HepG2 (cell line): ENCODE measurements around the gene COPS3. TPM values are rescaled to one million over a fixed set of nuclear protein-coding genes. Genes with fewer than 3 reads are reported as not detected.

Source experiments
- AFF4 ChIP-seq: sonication (generic); formaldehyde crosslinking; IDR thresholded peaks from 2 replicates; pipeline ENCODE4 v1.4.0; 2020; ENCODE audit warnings: missing genetic modification reagents
- HIVEP1 ChIP-seq: sonication (generic); formaldehyde crosslinking; IDR thresholded peaks from 2 replicates; pipeline ENCODE4 v1.4.0; 2020; ENCODE audit warnings: mild to moderate bottlenecking, missing genetic modification reagents
- IKZF4 ChIP-seq: sonication (generic); formaldehyde crosslinking; IDR thresholded peaks from 2 replicates; pipeline ENCODE4 v1.5.1; 2020; ENCODE audit warnings: borderline replicate concordance, mild to moderate bottlenecking, low read depth, missing genetic modification reagents; ENCODE audit errors: not compliant biosample characterization
- KIAA2018 ChIP-seq: sonication (generic); formaldehyde crosslinking; IDR thresholded peaks from 2 replicates; pipeline ENCODE4 v1.5.0; 2020; ENCODE audit warnings: mild to moderate bottlenecking, missing genetic modification reagents, borderline replicate concordance
- NCOA5 ChIP-seq: sonication (generic); formaldehyde crosslinking; IDR thresholded peaks from 2 replicates; pipeline ENCODE4 v1.4.0; 2020; ENCODE audit warnings: missing genetic modification reagents
- TCF7 ChIP-seq: sonication (generic); IDR thresholded peaks from 2 replicates; pipeline ENCODE4 v1.6.1; 2016; ENCODE audit warnings: antibody characterized with exemption, low read depth
- ZBTB7B ChIP-seq: sonication (generic); formaldehyde crosslinking; IDR thresholded peaks from 2 replicates; pipeline ENCODE4 v1.4.0; 2020; ENCODE audit warnings: missing genetic modification reagents
- ZFP82 ChIP-seq: sonication (generic); formaldehyde crosslinking; IDR thresholded peaks from 2 replicates; pipeline ENCODE4 v1.5.1; 2020; ENCODE audit warnings: mild to moderate bottlenecking, missing genetic modification reagents, borderline replicate concordance
- polyA plus RNA-seq, 8 experiments: library from polyadenylated mRNA; depleted of rRNA in 3 of 8; stranded (reverse) in 7 of 8; unstranded in 1 of 8; fragments of >200 nt; fragmentation: Illumina TruSeq in 4 of 8; extraction: Trizol in 4 of 8; gene quantifications; 2 replicates each; pipeline versions ENCODE4 v1.2.1 to v1.2.3, GENCODE V29; 2011 to 2016; ENCODE audit warnings: low read depth in 4 of 8, missing spikeins in 1 of 8, mixed read lengths in 1 of 8; ENCODE audit not compliant: insufficient read depth in 1 of 8
- total RNA-seq, 5 experiments: library from RNA; depleted of rRNA; stranded (reverse); fragments of >200 nt; fragmentation: Illumina TruSeq; extraction: Trizol; gene quantifications; 2 replicates each; pipeline ENCODE4 v1.2.3, GENCODE V29; 2016; ENCODE audit warnings: low read depth in 1 of 5
- TF ChIP-seq, protein P1 (sequence below): IDR thresholded peaks from 2 replicates; pipeline ENCODE4 v1.6.1; 2012; ENCODE audit warnings: low read length, improper control_type of control experiment

The COPS3 gene
- total and polyA plus RNA-seq, 2 of the 13 experiments (the other 11 are each of a cell fraction or from before 2014, with no cell fraction given) = 46.3 to 103 TPM

DNA sequence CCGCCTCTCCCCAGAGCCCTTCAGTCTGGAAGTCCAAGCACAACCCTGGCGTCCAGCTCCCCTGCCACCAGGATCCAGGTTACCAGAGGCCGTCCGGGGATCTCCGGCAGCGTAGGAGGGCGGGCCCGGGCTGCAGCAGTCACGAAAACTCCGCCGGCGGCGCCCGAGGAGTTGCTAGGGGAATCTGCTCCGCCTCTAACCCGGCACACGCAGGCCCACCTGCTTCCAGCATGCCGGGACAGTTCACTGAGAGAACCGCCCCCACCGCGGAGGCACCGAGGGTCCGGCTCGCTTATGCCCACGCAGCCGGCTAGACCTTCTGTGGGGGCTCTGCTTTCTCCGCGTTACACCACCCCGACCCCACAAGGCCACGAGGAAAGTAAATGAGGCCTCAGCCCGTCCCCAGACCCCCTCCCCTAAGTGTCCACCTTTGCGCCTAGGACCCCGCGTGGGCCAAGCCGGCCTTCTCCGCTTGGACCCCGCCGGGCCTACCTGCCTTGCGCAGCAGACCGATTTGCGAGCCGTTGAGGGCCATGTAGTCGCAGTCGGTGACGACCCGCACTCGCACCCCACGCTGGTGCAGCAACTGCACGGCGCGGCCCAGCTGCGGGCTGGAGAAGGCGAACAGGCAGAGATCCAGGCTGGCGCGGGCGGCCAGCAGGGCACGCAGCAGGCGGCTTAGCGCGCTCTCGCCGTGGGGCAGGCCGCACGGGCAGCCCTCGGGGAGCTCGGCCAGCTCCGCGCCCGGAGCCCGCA is 75.5 kb downstream of the COPS3 start (continued):
- TF ChIP-seq, protein P1, sequence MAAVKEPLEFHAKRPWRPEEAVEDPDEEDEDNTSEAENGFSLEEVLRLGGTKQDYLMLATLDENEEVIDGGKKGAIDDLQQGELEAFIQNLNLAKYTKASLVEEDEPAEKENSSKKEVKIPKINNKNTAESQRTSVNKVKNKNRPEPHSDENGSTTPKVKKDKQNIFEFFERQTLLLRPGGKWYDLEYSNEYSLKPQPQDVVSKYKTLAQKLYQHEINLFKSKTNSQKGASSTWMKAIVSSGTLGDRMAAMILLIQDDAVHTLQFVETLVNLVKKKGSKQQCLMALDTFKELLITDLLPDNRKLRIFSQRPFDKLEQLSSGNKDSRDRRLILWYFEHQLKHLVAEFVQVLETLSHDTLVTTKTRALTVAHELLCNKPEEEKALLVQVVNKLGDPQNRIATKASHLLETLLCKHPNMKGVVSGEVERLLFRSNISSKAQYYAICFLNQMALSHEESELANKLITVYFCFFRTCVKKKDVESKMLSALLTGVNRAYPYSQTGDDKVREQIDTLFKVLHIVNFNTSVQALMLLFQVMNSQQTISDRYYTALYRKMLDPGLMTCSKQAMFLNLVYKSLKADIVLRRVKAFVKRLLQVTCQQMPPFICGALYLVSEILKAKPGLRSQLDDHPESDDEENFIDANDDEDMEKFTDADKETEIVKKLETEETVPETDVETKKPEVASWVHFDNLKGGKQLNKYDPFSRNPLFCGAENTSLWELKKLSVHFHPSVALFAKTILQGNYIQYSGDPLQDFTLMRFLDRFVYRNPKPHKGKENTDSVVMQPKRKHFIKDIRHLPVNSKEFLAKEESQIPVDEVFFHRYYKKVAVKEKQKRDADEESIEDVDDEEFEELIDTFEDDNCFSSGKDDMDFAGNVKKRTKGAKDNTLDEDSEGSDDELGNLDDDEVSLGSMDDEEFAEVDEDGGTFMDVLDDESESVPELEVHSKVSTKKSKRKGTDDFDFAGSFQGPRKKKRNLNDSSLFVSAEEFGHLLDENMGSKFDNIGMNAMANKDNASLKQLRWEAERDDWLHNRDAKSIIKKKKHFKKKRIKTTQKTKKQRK = no peak
- TF ChIP-seq NCOA5 (CRISPR knock-in tag) (no peak), TCF7 (no peak), IKZF4 (no peak), HIVEP1 (no peak), ZBTB7B (peak; percentile 63; the same call in 1 of the 2 replicates), AFF4 (CRISPR knock-in tag) (no peak), KIAA2018 (0 out of 2 replicates have a peak, but pooled peaks have one; percentile 12), ZFP82 (peak; percentile 48; the same call in 1 of the 2 replicates)
